Measurements from ENCODE around the gene CPM. TPM values are rescaled to one million over a fixed set of nuclear protein-coding genes. Genes with fewer than 3 reads are reported as not detected.
A peak's percentile ranks its signal among the peaks of the same experiment; 100 is the strongest.
"Not testable (repeated sequence)": the region's sequence is repeated elsewhere in the genome, so short reads cannot be mapped to it uniquely, and the experiment has no call there.

CPM gene
- total RNA-seq, 1 donor, result 17.1 TPM

DNA sequence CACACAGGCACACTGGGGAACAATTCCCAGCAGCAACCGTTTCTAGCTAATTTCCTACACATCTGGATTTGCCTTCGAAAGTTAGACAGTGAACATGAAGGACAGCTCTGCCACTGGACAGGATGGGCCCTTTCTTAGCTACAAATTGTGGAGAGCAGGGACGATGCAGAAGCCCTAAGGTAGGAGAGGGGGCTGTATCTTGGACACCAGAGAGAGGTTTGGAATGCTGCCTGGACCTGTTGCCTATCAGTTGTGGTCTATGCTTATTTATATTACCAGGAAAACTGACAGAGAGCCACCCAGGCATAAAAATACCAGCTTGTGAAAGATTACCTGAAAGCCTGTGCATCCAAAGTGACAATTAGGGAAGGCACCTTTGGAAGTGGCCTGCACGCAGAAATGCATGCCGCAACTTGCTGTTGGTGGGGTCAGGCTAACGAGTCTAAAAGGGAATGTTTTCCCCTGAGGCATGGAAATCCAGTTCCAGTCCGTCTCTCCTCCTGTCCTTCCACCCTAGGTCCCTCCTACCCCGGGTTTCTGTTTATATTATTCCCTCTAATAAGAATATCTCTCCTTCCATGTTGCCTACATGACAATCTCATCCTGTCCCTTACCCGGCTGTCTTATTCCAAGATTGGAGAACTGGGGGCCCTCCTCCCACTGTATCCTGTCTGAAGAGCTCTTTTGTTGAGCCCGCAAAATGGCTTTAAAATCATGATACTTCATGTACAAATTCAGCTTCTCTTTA lies 64.8 kb downstream of the CPM start:
- TF ChIP-seq, protein P1, sequence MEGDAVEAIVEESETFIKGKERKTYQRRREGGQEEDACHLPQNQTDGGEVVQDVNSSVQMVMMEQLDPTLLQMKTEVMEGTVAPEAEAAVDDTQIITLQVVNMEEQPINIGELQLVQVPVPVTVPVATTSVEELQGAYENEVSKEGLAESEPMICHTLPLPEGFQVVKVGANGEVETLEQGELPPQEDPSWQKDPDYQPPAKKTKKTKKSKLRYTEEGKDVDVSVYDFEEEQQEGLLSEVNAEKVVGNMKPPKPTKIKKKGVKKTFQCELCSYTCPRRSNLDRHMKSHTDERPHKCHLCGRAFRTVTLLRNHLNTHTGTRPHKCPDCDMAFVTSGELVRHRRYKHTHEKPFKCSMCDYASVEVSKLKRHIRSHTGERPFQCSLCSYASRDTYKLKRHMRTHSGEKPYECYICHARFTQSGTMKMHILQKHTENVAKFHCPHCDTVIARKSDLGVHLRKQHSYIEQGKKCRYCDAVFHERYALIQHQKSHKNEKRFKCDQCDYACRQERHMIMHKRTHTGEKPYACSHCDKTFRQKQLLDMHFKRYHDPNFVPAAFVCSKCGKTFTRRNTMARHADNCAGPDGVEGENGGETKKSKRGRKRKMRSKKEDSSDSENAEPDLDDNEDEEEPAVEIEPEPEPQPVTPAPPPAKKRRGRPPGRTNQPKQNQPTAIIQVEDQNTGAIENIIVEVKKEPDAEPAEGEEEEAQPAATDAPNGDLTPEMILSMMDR (IDR thresholded peaks at IDR 0.05; ENCODE audit: insufficient read depth, low read length), result no peak
- DNase-seq (ENCODE audit: low read depth), result no peak
- H3K4me3 ChIP-seq (ENCODE audit: low read depth, low read length), result no peak overlapping the region

DNA sequence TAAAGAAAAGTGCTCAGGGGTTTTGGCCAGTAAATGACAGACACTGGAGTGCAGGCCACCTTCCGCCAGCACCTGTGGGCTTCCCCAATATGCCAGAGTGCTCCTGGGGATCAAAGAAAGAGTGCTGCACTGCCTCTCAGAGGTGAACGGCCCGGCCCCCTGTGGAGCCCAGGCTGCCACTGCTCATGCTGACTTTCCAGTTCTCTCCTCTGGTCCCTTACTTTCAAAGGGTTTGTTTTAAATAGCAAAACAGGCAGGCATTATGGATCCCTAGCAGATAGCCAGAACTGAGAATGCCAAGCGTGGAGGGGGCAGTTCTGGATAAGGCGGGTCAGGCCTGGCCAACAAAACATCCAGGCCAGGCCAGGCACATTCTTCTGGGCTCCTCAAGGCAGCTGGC lies 65.4 kb downstream of the CPM start:
- TF ChIP-seq, protein P1 (IDR thresholded peaks at IDR 0.05; ENCODE audit: insufficient read depth, low read length), result no peak
- H3K4me3 ChIP-seq (ENCODE audit: low read depth, low read length), result no peak overlapping the region

DNA sequence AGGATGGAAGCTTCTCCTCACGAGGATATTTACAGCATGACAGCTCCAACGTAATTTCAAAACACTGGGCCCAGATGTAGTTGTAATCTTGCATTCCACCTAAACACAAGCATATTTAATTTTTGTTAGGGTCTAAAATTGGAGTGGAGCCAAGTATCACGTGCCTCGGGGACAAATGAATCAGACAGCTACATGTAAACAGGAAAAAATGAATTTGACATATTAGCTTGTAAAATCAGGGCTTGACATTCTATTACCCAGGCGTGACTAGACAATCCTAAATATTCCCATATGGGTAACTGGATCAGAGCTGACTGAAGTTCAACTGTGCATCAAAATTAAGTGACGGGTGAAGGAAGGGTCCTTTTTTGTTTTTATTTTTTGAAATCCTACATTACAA lies 66.0 kb downstream of the CPM start:
- TF ChIP-seq, protein P1 (IDR thresholded peaks at IDR 0.05; ENCODE audit: insufficient read depth, low read length), result no peak
- DNase-seq (ENCODE audit: low read depth), result no peak
- no peak overlapping the region for H3K4me3 ChIP-seq (ENCODE audit: low read depth, low read length)

More for the DNA sequence above, 65.4 kb downstream of the CPM start:
- no peak for DNase-seq (ENCODE audit: low read depth)

DNA sequence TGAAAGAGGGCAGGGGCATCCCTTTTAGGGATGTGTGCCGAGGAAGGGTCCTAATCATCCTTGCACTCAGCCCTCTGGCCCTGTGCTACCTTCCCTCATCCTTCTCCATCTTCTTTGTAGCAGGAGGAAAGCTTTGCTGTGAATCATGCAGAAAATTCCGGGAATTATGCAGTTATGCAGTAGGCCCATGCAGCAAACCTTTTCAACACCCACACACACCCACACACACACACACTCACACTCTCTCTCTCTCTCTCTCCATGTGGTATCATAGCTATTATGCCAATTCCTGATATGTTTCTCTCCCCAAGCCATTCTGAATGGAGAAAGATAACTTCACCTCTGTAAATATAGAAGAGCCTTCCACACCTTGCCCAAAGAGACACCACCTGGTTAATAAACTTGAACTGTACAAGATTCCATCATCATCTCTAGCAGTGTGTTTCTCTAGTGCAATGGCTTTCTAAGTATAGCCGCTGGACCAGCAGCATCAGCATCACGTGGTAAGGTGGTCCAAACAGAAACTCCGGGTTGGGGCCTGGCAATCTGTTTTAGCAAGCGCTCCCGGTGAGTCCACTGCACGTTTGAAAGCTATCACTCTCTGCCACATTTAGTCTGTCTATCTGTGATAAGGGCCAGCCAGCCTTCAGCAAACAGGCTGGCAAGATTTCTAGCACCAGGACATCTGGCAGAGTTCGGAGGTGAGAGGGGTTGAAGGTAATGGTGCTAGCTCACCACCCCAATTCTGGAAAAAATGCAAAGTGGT lies 67.4 kb downstream of the CPM start:
- H3K4me3 ChIP-seq (ENCODE audit: low read depth, low read length), result no peak overlapping the region
- TF ChIP-seq, protein P1 (IDR thresholded peaks at IDR 0.05; ENCODE audit: insufficient read depth, low read length), result no peak
- DNase-seq (ENCODE audit: low read depth), result no peak

DNA sequence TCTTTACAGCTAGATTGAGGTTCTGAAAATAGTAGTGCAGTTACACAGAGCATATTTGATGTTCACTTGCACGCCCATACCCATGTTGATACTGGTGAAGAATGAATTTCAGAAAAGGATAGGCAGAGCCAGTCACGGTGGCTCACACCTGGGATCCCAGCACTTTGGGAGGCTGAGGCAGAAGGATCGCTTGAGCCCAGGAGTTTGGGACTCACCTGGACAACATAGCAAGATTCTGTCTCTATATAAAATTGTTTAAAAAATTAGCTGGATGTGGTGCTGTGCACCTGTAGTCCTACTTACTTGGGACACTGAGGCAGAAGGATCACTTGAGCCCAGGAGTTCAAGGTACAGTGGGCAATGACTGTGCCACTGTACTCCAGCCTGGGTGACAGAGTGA lies 68.4 kb downstream of the CPM start:
- DNase-seq (ENCODE audit: low read depth), result no peak
- TF ChIP-seq, protein P1 (IDR thresholded peaks at IDR 0.05; ENCODE audit: insufficient read depth, low read length), result no peak
- H3K4me3 ChIP-seq (ENCODE audit: low read depth, low read length), result no peak overlapping the region

DNA sequence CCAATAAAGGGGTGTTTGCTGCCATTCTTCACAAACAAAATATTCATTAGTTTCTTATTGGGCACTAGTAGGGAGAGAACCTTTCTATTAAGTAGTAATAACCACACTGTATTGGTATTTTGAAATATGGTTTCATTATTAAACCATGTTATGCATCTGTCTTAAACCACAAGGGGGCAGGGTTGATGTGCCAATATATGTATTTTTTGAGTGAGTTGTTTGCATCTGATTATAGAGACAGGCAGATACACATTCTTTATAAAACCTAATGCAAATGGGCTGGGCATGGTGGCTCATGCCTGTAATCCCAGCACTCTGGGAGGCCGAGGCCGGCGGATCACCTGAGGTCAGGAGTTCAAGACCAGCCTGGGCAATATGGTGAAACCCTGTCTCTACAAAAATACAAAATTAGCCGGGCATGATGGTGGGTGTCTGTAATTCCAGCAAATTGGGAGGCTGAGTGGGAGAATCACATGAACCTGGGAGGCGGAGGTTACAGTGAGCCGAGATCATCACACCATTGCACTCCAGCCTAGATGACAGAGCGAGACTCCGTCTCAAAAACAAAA lies 69.0 kb downstream of the CPM start:
- DNase-seq (ENCODE audit: low read depth), result peak; percentile 72
- H3K4me3 ChIP-seq (ENCODE audit: low read depth, low read length), result not testable (repeated sequence)
- TF ChIP-seq, protein P1 (IDR thresholded peaks at IDR 0.05; ENCODE audit: insufficient read depth, low read length), result peak; percentile 60
